ENCODE measurements around the gene NUDT13.
A peak's percentile ranks its signal among the peaks of the same experiment; 100 is the strongest.

Gene NUDT13

DNA sequence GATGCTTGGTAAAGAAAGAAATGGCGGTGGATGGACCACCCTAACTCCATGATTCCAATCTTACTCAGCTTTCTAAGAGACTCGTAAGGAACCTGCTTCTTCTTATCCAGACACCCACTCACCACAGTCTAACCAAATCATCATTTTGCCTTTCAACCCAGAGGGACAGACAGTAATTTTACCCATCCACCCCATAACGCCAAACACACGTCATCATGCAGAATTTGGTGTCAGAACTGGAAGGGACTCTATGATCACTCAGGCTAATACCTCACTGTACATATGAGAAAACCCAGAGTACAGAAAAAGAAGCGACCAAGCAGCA, 57.2 kb downstream of the NUDT13 start:
- peak; percentile 12 to 51 for DNase-seq

DNA sequence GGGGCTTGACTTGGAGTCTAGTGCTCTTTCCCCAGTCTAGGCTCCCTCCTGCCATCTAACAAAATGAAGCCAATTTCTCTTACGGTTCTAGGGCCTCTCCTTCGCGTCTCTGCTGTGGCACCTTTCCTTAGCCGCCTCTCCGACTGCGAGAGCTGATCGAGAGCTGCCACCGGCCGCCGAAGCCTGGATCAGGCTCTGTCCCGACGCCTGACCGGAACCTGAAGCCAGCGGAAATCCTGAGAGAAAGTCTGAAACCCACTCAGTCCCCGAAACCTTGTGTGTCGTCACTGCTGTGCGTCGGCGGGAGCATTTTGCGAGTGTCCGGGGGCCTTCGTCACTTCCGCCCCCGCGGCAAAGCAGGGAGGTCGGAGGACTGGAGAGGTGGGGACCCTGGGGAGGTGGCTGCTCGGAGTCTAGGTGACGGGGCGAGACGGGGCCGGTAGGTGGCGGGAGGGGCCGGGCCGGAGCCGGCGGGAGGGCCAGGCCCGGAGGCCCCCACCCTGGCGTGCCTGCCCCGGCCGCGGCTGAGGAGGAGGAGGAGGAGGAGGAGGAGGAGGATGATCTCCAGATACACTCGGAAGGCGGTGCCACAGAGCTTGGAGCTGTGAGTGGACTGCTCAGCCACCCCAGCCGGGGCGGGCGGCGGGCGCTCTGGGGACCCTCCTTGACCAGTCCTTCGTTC, 57.7 kb downstream of the NUDT13 start, which contains the start of the genes ECD and FAM149B1:
ECD (minus strand) TSS at position 226 of the 682 bp plus-strand sequence. CDS start 4,071 bp downstream, outside the sequence.
FAM149B1 (plus strand) TSS at position 337 of the 682 bp plus-strand sequence; CDS start at position 558, 221 bp downstream.
- peak; percentile 91 to 93 for DNase-seq

DNA sequence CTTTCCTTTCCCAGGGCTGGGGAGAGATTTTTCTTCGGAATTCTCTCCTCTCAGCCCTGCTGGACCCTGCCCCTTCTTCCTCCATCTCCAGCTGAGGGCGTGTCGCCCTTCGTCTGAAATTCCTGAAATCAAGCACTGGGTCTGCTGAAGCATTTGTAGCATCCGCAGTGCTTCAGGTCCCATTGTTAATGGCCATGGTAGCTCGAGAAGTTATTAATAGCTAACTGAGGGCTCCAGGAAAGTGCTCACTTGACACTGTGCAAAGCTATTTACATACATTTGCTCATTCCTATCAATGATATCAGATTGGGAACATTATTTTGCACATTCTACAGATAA, 58.2 kb downstream of the NUDT13 start:
- no peak for DNase-seq

DNA sequence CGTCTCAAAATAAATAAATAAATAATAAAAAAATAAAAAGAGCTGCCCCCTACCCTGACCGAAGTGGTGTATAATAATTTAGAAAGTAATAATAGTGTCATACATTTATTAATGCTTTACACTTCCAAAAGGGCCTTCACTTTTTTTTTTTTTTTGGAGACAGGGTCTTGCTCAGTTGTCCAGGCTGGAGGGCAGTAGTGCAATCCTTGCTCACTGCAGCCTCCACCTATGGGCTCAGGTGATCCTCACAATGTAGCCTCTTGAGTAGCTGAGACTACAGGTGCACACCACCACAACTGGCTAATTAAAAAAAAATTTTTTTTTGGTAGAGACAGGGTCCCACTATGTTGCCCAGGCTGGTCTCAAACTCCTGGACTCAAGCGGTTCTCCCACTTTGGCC, 59.1 kb downstream of the NUDT13 start:
- DNase-seq = no peak

DNA sequence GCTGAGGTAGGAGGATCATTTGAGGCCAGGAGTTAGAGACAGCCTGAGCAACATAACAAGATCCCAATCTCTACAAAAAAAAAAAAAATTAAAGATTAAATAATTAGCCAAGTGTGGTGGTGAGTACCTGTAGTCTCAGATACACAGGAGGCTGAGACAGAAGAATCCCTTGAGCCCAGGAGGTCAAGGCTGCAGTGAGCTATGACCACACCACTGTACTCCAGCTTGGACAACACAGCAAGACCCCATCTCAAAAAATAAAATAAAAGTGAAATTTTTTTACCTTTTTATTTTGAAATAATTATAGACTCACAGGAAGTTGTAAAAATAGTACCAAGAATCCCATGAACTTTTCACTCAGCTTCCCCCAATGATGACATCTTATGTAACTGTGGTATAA, 62.6 kb downstream of the NUDT13 start:
- DNase-seq = no peak

DNA sequence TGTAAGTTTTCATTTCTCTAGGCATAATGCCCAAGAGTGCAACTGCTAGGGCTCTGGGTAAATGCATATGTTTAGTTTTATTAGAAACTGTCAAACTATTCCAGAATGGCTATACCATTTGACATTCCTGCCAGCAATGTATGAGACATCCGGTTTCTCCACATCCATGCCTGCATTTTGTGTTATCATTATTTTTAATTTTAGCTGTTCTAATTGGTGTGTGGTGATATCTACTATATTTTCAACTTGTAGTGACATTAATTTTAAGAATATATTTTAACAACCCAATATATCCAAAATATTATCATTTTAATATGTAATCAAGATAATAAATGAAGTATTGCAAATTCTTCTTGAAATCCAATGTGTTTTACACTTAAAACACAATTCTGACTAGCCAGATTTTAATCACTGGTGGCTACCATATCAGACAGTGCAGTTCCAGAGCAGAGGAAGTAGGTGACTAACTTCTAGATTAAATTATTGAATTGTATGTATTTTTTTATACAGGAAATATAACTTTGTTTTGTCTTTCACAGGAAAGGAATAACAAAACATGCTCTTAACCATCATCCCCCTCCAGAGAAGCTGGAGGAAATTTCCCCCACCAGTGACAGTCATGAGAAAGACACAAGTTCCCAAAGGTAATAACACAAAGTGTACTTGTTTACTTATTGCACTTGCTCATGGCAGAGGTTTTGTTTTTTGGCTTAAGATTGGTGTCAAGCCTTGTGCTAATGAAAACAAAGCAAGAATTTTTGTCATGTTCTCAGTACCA, 64.1 kb downstream of the NUDT13 start:
- DNase-seq = no peak
